PC-9 (cell line): Measurements from ENCODE around the gene SLC16A4. TPM values are rescaled to one million over a fixed set of nuclear protein-coding genes. Genes with fewer than 3 reads are reported as not detected.

Experiments
- BruUV-seq: library from RNA; stranded (reverse); fragments of 400-500 nt; replicated peaks from 2 replicates; lab custom pipeline; 2021; lab: Mats Ljungman, UMichigan
- CTCF ChIA-PET: fragments of 300-600 bp; sonication (Branson Sonifier 250); formaldehyde crosslinking; loops from one replicate; lab custom pipeline; 2022; ENCODE audit warnings: antibody characterized with exemption; lab: Charles Lee
- POLR2A ChIA-PET: fragments of 300-600 bp; sonication (Branson Sonifier 250); formaldehyde crosslinking; loops from one replicate; lab custom pipeline; 2022; ENCODE audit warnings: antibody characterized with exemption; ENCODE audit not compliant: unreplicated experiment; lab: Charles Lee
- DNase-seq, 2 experiments: peaks; one replicate each; pipeline versions ENCODE4 v3.0.0 to v3.0.0-alpha.2; 2015 to 2022; ENCODE audit warnings: mixed read lengths in 1 of 2
- H2AFZ ChIP-seq: fragments of 200-600 bp; sonication (generic); 2 replicates; pipeline ENCODE4 v1.8.1; 2017; ENCODE audit warnings: antibody characterized with exemption
- H3F3A ChIP-seq: fragments of 200-600 bp; sonication (generic); 2 replicates; pipeline ENCODE4 v1.8.1; 2017; ENCODE audit warnings: antibody characterized with exemption, mild to moderate bottlenecking, low read depth; ENCODE audit not compliant: insufficient read depth
- H3K27ac ChIP-seq: fragments of 200-600 bp; sonication (generic); 2 replicates; pipeline ENCODE4 v1.6.1; 2016; ENCODE audit warnings: mixed run types
- H3K27me3 ChIP-seq: fragments of 200-600 bp; sonication (generic); 2 replicates; pipeline ENCODE4 v1.6.1; 2016; ENCODE audit warnings: low read depth, mixed run types; ENCODE audit not compliant: insufficient read depth
- H3K36me3 ChIP-seq: fragments of 200-600 bp; sonication (generic); 2 replicates; pipeline ENCODE4 v1.6.1; 2016; ENCODE audit warnings: low read depth, mixed run types
- H3K4me1 ChIP-seq: fragments of 200-600 bp; sonication (generic); replicated peaks from 2 replicates; pipeline ENCODE4 v1.6.1; 2016; ENCODE audit warnings: mixed run types; ENCODE audit not compliant: insufficient read depth
- H3K4me2 ChIP-seq: fragments of 200-600 bp; sonication (generic); 2 replicates; pipeline ENCODE4 v1.6.1; 2017; ENCODE audit warnings: mixed run types
- H3K4me3 ChIP-seq: fragments of 200-600 bp; sonication (generic); 2 replicates; pipeline ENCODE4 v1.6.1; 2016; ENCODE audit warnings: mixed run types
- H3K79me2 ChIP-seq: fragments of 200-600 bp; sonication (generic); 2 replicates; pipeline ENCODE4 v1.6.1; 2017; ENCODE audit warnings: low read depth, mixed run types
- H3K9me2 ChIP-seq: fragments of 200-600 bp; sonication (generic); 2 replicates; pipeline ENCODE4 v1.8.1; 2017; ENCODE audit warnings: mild to moderate bottlenecking; ENCODE audit not compliant: insufficient read depth
- H3K9me3 ChIP-seq: fragments of 200-600 bp; sonication (generic); 2 replicates; pipeline ENCODE4 v1.8.1; 2016; ENCODE audit warnings: low read depth; ENCODE audit not compliant: insufficient read depth
- H4K20me1 ChIP-seq: fragments of 200-600 bp; sonication (generic); 2 replicates; pipeline ENCODE4 v1.8.1; 2017; ENCODE audit not compliant: insufficient read depth
- EZH2 ChIP-seq: fragments of 200-600 bp; sonication (generic); IDR thresholded peaks from 2 replicates; pipeline ENCODE4 v1.8.0; 2017; ENCODE audit warnings: antibody characterized with exemption, low read depth
- intact Hi-C: fragments of 100-400 bp; cut with micrococcal nuclease; formaldehyde crosslinking; loops from one replicate; pipeline ENCODE4 v1.10.0; 2022; ENCODE audit not compliant: unreplicated experiment
- total RNA-seq: library from RNA; stranded (reverse); gene quantifications from 2 replicates; pipeline ENCODE4 v1.2.3, GENCODE V29; 2021
- TF ChIP-seq, protein P1 (sequence below): fragments of 200-600 bp; sonication (generic); conservative IDR thresholded peaks from 2 replicates; pipeline ENCODE4 v1.6.1; 2017; ENCODE audit warnings: mixed run types, antibody characterized with exemption, mild to moderate bottlenecking, moderate library complexity

The SLC16A4 gene
- total RNA-seq, 1 experiment from 2014 or later = 32.7 TPM

DNA sequence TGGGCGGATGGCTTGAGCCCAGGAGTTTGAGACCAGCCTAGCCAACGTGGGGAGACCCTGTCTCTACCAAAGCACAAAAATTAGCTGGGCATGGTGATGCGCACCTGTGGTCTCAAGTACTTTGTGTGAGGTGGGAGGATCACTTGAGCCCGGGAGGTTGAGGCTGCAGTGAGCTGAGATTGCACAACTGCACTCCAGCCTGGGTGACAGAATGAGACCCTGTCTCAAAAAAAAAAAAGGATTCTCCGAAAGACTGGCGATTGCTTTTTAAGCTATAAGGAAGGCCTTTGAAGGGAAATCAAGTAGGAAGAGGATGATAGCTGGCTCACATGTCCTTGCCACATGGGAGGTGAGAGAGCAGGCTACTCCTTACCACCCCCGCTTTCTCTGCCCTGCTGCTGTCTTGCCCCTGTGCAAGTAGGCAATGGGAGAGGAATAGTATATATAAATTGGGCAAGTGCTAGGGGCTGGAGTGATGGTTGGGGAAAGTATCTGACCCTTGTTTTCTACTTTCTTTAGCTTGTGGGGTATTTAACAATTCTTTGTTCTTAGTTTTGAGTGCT lies 20.4 kb upstream of the SLC16A4 start:
- intact Hi-C loops = loop anchor here (5.0 kb wide), 2 partner anchors 206 to 209 kb away; no protein-coding TSS in a partner anchor

DNA sequence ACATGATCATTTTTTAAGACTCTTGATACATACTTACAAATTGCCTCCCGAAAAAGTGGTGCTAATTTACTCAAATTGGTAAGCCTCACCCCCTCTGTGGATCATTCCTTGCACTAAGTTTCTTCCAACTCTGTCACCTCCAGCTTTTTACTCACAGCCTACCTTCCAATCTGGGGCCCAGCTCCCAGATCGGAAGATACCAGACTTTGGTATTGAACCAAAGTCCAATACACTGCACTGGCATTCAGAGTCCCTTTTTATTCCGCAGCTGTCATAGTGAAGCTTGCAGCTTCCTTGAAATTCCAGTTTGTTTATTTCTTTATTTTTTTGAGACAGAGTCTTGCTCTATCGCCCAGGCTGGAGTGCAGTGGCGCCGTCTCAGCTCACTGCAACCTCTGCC lies 18.5 kb upstream of the SLC16A4 start:
- H3K79me2 ChIP-seq = peaks cover 45% of the 10 kb centered on the region
- peak overlapping the region; percentile 89; the same call in 1 of the 2 replicates for H3K4me2 ChIP-seq
- H4K20me1 ChIP-seq = no peaks in the 10 kb centered on the region; the same call in 1 of the 2 replicates
- CTCF ChIA-PET = interaction anchor here (0.6 to 1.5 kb wide), 3 partner anchors 51 to 207 kb away, joined by 4 to 21 read pairs (median 12); no protein-coding TSS in a partner anchor
- peaks cover 22% of the 10 kb centered on the region; the same call in 1 of the 2 replicates for H3F3A ChIP-seq
- peaks cover 22% of the 10 kb centered on the region for H3K4me1 ChIP-seq
- intact Hi-C loops = no loop called here
- no peak for TF ChIP-seq EZH2
- TF ChIP-seq, protein P1, sequence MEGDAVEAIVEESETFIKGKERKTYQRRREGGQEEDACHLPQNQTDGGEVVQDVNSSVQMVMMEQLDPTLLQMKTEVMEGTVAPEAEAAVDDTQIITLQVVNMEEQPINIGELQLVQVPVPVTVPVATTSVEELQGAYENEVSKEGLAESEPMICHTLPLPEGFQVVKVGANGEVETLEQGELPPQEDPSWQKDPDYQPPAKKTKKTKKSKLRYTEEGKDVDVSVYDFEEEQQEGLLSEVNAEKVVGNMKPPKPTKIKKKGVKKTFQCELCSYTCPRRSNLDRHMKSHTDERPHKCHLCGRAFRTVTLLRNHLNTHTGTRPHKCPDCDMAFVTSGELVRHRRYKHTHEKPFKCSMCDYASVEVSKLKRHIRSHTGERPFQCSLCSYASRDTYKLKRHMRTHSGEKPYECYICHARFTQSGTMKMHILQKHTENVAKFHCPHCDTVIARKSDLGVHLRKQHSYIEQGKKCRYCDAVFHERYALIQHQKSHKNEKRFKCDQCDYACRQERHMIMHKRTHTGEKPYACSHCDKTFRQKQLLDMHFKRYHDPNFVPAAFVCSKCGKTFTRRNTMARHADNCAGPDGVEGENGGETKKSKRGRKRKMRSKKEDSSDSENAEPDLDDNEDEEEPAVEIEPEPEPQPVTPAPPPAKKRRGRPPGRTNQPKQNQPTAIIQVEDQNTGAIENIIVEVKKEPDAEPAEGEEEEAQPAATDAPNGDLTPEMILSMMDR = no peak
- no peaks in the 10 kb centered on the region for H3K9me2 ChIP-seq
- no peak overlapping the region for H2AFZ ChIP-seq
- no peak for DNase-seq
- BruUV-seq = no TSS peak
- no peaks in the 10 kb centered on the region for H3K9me3 ChIP-seq
- POLR2A ChIA-PET = interaction anchor here (0.6 kb wide), 2 partner anchors 51 to 1728 kb away, joined by 6 to 17 read pairs; no protein-coding TSS in a partner anchor
- no peaks in the 10 kb centered on the region for H3K27me3 ChIP-seq
- no peak overlapping the region for H3K27ac ChIP-seq
- peaks cover 12% of the 10 kb centered on the region for H3K36me3 ChIP-seq
- no peak overlapping the region for H3K4me3 ChIP-seq

More for the DNA sequence above, 20.4 kb upstream of the SLC16A4 start:
- Histone ChIP-seq H3K9me2 (no peaks in the 10 kb centered on the region), H3K4me1 (peaks cover 13% of the 10 kb centered on the region), H3K4me3 (no peak overlapping the region), H3F3A (0 out of 2 replicates have a peak, but pooled peaks cover 9% of the 10 kb centered on the region), H3K27me3 (no peaks in the 10 kb centered on the region), H3K36me3 (0 out of 2 replicates have a peak, but pooled peaks cover under 1% of the 10 kb centered on the region), H3K9me3 (no peaks in the 10 kb centered on the region), H3K4me2 (no peak overlapping the region), H3K27ac (no peak overlapping the region), H2AFZ (no peak overlapping the region), H4K20me1 (no peaks in the 10 kb centered on the region), H3K79me2 (peaks cover 27% of the 10 kb centered on the region)
- no TSS peak for BruUV-seq
- DNase-seq = no peak
- ChIA-PET POLR2A (no interaction called here), CTCF (interaction anchor here (0.7 to 2.0 kb wide), 4 partner anchors 49 to 205 kb away, joined by 3 to 25 read pairs (median 4); no protein-coding TSS in a partner anchor)
- TF ChIP-seq, protein P1 = no peak
- no peak for TF ChIP-seq EZH2

DNA sequence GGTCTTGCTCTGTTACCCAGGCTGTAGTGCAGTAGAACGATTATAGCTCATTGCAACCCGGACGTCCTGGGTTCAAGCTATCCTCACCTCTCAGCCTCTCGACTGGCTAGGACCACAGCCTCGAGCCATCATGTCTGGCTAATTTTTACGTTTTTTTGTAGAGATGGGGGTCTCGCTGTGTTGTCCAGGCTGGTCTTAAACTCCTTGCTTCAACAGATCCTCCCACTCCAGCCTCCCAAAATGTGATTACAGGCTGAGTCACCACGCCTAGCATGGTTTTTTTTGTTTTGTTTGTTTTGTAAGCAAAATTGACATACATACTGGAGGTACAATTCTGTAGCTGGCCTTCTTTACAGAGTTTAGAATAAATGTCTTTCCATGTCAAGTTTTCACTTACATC lies 17.7 kb upstream of the SLC16A4 start:
- H3F3A ChIP-seq = peaks cover 29% of the 10 kb centered on the region; the same call in 1 of the 2 replicates
- H3K4me3 ChIP-seq = peak overlapping the region; percentile 84
- no peaks in the 10 kb centered on the region for H3K27me3 ChIP-seq
- H3K4me1 ChIP-seq = peaks cover 22% of the 10 kb centered on the region
- POLR2A ChIA-PET = no interaction called here
- H4K20me1 ChIP-seq = no peaks in the 10 kb centered on the region; the same call in 1 of the 2 replicates
- intact Hi-C loops = no loop called here
- peak in 1 of 2 experiments; percentile 54 for DNase-seq
- no peaks in the 10 kb centered on the region for H3K9me3 ChIP-seq
- no peak overlapping the region; the same call in 1 of the 2 replicates for H3K27ac ChIP-seq
- CTCF ChIA-PET = interaction anchor here (0.6 to 1.5 kb wide), 6 partner anchors 52 to 273 kb away, joined by 3 to 21 read pairs (median 3); no protein-coding TSS in a partner anchor
- H2AFZ ChIP-seq = no peak overlapping the region; the same call in 1 of the 2 replicates
- peak overlapping the region; percentile 89 for H3K4me2 ChIP-seq
- no peak for TF ChIP-seq EZH2
- TF ChIP-seq, protein P1 = no peak
- BruUV-seq = no TSS peak
- H3K79me2 ChIP-seq = peaks cover 49% of the 10 kb centered on the region
- H3K36me3 ChIP-seq = peaks cover 20% of the 10 kb centered on the region
- H3K9me2 ChIP-seq = no peaks in the 10 kb centered on the region
